ENCODE results near the gene TMTC2.

TMTC2 gene

GRCh38 chr12:82880442-82880901 lies 193.8 kb downstream of the TMTC2 start (continued):
- no peak for TF ChIP-seq ZNF830 (tag by site-specific recombination; IDR thresholded peaks at IDR 0.05; ENCODE audit: low read depth)
- no peak for TF ChIP-seq ZNF398 (tag by site-specific recombination; IDR thresholded peaks at IDR 0.05)
- no peak for TF ChIP-seq ZNF785 (tag by site-specific recombination; IDR thresholded peaks at IDR 0.05)
- no peak for TF ChIP-seq ZNF76 (tag by site-specific recombination; IDR thresholded peaks at IDR 0.05; ENCODE audit: borderline replicate concordance, low read depth)
- TF ChIP-seq ZNF146 (tag by site-specific recombination; IDR thresholded peaks at IDR 0.05) = no peak
- TF ChIP-seq, protein P1, sequence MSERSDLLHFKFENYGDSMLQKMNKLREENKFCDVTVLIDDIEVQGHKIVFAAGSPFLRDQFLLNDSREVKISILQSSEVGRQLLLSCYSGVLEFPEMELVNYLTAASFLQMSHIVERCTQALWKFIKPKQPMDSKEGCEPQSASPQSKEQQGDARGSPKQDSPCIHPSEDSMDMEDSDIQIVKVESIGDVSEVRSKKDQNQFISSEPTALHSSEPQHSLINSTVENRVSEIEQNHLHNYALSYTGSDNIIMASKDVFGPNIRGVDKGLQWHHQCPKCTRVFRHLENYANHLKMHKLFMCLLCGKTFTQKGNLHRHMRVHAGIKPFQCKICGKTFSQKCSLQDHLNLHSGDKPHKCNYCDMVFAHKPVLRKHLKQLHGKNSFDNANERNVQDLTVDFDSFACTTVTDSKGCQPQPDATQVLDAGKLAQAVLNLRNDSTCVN (tag by site-specific recombination; optimal IDR thresholded peaks at IDR 0.05) = no peak
- TF ChIP-seq GLIS2 (tag by site-specific recombination; IDR thresholded peaks at IDR 0.05) = no peak
- TF ChIP-seq ZNF843 (tag by site-specific recombination; IDR thresholded peaks at IDR 0.05) = peak; percentile 76
- TF ChIP-seq ZNF792 (tag by site-specific recombination; IDR thresholded peaks at IDR 0.05) = no peak
- TF ChIP-seq, protein P2, sequence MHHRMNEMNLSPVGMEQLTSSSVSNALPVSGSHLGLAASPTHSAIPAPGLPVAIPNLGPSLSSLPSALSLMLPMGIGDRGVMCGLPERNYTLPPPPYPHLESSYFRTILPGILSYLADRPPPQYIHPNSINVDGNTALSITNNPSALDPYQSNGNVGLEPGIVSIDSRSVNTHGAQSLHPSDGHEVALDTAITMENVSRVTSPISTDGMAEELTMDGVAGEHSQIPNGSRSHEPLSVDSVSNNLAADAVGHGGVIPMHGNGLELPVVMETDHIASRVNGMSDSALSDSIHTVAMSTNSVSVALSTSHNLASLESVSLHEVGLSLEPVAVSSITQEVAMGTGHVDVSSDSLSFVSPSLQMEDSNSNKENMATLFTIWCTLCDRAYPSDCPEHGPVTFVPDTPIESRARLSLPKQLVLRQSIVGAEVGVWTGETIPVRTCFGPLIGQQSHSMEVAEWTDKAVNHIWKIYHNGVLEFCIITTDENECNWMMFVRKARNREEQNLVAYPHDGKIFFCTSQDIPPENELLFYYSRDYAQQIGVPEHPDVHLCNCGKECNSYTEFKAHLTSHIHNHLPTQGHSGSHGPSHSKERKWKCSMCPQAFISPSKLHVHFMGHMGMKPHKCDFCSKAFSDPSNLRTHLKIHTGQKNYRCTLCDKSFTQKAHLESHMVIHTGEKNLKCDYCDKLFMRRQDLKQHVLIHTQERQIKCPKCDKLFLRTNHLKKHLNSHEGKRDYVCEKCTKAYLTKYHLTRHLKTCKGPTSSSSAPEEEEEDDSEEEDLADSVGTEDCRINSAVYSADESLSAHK (tag by site-specific recombination; IDR thresholded peaks at IDR 0.05) = no peak; the same call in 1 of the 2 replicates
- no peak for TF ChIP-seq ZNF610 (tag by site-specific recombination; IDR thresholded peaks at IDR 0.05; ENCODE audit: borderline replicate concordance)
- TF ChIP-seq ZNF133 (tag by site-specific recombination; IDR thresholded peaks at IDR 0.05) = no peak
- TF ChIP-seq, protein P3, sequence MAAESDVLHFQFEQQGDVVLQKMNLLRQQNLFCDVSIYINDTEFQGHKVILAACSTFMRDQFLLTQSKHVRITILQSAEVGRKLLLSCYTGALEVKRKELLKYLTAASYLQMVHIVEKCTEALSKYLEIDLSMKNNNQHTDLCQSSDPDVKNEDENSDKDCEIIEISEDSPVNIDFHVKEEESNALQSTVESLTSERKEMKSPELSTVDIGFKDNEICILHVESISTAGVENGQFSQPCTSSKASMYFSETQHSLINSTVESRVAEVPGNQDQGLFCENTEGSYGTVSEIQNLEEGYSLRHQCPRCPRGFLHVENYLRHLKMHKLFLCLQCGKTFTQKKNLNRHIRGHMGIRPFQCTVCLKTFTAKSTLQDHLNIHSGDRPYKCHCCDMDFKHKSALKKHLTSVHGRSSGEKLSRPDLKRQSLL (tag by site-specific recombination; IDR thresholded peaks at IDR 0.05) = no peak
- TF ChIP-seq ZNF274 (IDR thresholded peaks at IDR 0.05; ENCODE audit: low read length) = no peak
- TF ChIP-seq ZNF274 (tag by site-specific recombination; IDR thresholded peaks at IDR 0.05; ENCODE audit: borderline replicate concordance) = no peak
- no peak for TF ChIP-seq ZNF391 (tag by site-specific recombination; IDR thresholded peaks at IDR 0.05; ENCODE audit: borderline replicate concordance, low read depth)
- TF ChIP-seq, protein P4, sequence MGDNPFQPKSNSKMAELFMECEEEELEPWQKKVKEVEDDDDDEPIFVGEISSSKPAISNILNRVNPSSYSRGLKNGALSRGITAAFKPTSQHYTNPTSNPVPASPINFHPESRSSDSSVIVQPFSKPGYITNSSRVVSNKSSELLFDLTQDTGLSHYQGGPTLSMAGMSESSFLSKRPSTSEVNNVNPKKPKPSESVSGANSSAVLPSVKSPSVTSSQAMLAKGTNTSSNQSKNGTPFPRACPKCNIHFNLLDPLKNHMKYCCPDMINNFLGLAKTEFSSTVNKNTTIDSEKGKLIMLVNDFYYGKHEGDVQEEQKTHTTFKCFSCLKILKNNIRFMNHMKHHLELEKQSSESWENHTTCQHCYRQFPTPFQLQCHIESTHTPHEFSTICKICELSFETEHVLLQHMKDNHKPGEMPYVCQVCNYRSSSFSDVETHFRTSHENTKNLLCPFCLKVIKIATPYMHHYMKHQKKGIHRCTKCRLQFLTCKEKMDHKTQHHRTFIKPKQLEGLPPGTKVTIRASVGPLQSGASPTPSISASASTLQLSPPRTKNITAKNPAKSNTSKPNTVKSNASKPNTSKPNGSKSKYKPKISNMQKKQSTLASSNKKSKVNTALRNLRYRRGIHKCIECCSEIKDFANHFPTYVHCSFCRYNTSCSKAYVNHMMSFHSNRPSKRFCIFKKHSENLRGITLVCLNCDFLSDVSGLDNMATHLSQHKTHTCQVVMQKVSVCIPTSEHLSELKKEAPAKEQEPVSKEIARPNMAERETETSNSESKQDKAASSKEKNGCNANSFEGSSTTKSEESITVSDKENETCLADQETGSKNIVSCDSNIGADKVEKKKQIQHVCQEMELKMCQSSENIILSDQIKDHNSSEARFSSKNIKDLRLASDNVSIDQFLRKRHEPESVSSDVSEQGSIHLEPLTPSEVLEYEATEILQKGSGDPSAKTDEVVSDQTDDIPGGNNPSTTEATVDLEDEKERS (tag by site-specific recombination; IDR thresholded peaks at IDR 0.05) = no peak
- no peak for TF ChIP-seq ZNF571 (tag by site-specific recombination; IDR thresholded peaks at IDR 0.05)
- TF ChIP-seq OSR2 (tag by site-specific recombination; IDR thresholded peaks at IDR 0.05) = peak; percentile 67
- no peak for TF ChIP-seq ZNF639 (tag by site-specific recombination; IDR thresholded peaks at IDR 0.05)
- TF ChIP-seq TCF7L2 (IDR thresholded peaks at IDR 0.05; ENCODE audit: borderline replicate concordance, low read depth, low read length) = peak; percentile 46; the same call in 1 of the 2 replicates
- TF ChIP-seq ZNF837 (tag by site-specific recombination; IDR thresholded peaks at IDR 0.05) = no peak
- TF ChIP-seq, protein P5, sequence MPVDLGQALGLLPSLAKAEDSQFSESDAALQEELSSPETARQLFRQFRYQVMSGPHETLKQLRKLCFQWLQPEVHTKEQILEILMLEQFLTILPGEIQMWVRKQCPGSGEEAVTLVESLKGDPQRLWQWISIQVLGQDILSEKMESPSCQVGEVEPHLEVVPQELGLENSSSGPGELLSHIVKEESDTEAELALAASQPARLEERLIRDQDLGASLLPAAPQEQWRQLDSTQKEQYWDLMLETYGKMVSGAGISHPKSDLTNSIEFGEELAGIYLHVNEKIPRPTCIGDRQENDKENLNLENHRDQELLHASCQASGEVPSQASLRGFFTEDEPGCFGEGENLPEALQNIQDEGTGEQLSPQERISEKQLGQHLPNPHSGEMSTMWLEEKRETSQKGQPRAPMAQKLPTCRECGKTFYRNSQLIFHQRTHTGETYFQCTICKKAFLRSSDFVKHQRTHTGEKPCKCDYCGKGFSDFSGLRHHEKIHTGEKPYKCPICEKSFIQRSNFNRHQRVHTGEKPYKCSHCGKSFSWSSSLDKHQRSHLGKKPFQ (tag by site-specific recombination; IDR thresholded peaks at IDR 0.05) = no peak
- no peak for TF ChIP-seq BCL6B (tag by site-specific recombination; IDR thresholded peaks at IDR 0.05)
- TF ChIP-seq ZNF777 (tag by site-specific recombination; IDR thresholded peaks at IDR 0.05; ENCODE audit: borderline replicate concordance) = no peak
- TF ChIP-seq REPIN1 (tag by site-specific recombination; IDR thresholded peaks at IDR 0.05; ENCODE audit: low read depth) = no peak
